DMS79 (cell line): ENCODE measurements around the gene STRIP2.
"Not testable (repeated sequence)": the region's sequence is repeated elsewhere in the genome, so short reads cannot be mapped to it uniquely, and the experiment has no call there.

Experiments
- DNase-seq: peaks from one replicate; lab custom pipeline; 2025; lab: John Stamatoyannopoulos, UW

Gene STRIP2

DNA sequence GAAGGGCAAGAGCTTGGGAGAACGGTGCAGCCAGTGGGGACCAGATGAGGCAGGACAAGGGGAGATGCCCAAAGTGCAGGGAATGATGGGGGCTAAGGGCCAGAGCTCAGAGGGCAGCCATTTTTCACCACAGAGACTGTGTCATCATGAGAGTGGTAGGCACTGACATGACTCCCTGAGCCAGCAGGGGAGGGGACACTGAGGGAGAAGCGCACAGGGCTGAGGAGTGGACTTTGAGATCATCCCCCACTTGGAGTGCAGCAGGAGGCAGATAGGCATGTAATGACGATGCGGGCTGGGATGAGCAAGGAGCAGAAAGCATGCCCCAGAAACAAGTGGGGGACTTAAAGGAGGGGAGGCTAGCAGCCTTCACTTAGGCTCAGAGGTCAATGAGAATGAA, 62.9 kb downstream of the STRIP2 start:
- no peak for DNase-seq

DNA sequence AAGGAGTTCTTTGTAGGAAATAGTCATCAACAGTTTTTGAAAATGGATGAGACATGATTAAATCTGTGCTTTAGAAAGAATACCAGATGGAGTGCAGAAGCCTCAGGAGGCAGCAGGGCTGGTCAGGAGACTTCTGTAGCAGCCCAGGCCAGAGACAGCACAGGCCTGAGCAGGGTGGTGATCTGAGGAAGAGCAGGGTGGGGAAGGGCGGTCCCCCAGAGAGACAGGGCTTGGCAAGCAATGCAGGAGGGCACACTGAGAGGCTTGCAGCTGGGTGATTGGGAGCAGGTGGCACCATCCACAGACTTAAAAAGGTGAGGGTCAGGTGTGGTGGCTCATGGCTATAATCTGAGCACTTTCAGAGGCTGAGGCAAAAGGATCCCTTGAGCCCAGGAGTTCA, 63.8 kb downstream of the STRIP2 start:
- DNase-seq, result no peak

DNA sequence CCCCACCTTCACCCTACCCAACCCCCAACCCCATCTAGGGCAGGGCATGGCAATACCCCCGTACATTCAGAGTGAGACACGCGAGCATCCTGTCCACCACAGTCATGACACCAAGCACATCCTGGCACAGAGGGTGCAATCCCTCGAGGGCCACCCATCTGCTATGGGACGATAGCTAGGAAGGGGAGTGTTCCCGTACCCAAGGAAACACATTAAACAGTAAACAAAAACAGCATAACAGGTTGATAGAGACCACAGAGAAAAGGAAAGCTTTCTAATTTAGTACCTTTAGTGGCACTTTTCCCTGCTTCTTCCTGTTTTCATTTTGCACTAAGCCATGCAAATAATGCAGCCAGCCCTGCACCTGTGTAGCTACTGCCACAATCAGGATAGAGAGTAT, 65.8 kb downstream of the STRIP2 start:
- DNase-seq, result no peak

DNA sequence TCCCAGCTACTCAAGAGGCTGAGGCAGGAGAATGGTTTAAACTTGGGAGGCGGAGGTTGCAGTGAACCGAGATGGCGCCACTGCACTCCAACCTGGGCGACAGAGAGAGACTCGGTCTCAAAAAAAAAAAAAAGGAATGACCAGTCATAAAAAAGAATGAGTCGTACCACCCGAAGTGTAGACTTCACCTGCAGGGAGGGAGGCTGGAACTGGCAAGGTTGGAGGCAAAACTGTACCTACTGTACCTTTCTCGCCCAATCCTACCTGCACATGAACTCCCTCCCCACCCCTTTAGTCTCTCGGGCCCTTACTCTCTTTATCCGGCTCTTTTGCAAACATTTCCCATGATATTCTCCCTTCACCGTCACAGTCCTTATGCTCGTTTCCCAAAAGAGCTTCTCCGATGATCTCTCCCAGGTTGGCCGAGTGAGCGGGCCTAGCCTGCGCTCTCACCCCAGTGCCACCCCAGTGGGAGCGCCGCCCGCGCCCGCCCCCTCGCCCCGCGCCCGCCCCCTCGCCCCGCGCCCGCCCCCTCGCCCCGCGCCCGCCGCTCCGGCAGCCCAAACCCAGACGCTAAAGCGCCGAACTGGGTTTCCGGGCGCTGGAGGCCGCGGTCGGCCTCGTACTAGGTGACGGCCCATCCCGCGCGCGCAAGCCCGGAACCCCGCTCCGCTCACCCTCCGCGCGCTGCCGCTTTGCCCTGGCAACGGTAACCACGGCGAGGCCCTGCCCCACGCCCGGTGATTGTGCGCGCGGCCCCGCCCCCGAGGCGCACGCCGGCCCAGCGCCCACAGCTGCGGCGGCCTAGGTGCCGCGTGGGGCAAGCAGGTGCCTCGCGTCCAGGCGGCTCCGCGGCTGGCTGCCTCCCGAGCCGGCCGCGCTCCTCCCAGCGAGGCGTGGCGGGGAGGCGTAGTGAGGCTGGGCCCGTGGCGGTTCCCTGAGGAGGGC, 67.8 kb downstream of the STRIP2 start, which contains the start of gene SMKR1:
TSS of gene SMKR1 (plus strand) at position 772 of the 948 bp plus-strand sequence. CDS start 294 bp downstream, outside the sequence.
- peak; percentile 43 for DNase-seq

DNA sequence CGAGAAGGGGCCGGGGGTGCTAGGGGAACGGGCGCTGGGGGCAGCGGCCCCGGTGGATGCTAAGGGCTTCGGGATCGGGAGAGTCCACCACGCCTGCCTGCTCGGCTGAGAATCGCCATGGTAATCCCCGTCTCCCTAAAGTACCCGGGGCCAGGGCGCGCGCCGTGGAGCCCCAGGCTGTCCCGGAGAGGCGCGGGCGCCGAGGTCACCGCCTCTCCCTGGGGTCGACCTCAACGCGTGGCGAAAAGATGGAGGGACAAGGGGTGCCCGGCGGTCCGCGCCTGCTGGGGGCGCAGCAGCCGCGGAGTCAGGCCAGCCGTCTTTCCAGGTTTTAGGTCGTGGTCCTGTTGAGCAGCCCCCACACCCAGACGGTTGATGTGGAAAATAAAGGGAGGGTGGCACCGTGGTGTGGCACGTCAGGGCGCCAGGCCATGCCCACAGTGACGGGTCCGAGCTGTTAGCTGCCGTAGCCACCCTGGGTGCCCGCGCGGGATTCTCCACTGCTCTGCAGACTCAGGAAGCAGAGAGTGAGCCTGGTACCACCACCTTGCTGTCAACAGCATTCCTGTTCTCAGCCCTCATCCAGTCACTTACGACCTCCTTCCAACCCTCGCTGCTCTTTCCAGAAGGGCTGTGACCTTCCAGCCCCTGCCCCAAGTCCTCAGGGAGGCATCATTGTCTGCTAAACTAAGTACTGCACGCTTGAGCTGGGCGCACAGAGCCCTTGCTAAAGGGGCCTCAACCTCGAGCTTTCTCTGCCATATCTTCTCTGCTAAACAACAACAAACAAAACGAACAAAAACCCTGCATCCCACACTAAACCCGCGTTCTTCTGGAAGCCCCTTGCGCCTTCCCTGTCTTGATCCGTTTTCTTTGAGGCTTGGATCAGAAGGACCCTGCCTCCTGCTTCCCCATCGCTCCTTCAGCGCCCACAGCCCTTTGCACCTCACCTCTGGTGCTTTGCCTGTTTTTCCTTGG, 68.8 kb downstream of the STRIP2 start:
- DNase-seq, result no peak

DNA sequence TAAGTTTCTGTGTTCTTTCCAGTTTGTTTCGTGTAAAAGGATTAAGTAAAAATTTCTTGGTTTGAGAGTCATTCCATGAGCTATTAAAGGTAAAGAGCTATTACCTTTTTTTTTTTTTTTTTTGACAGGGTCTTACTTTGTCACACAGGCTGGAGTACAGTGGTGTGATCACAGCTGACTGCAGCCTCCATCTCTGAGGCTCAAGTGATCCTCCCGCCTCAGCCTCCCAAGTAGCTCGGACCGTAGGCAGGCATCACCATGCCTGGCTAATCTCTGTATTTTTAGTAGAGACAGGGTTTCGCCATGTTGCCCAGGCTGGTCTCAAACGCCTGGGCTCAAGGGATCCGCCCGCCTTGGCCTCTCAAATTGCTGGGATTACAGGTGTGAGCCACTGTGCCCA, 69.5 kb downstream of the STRIP2 start:
- no peak for DNase-seq

DNA sequence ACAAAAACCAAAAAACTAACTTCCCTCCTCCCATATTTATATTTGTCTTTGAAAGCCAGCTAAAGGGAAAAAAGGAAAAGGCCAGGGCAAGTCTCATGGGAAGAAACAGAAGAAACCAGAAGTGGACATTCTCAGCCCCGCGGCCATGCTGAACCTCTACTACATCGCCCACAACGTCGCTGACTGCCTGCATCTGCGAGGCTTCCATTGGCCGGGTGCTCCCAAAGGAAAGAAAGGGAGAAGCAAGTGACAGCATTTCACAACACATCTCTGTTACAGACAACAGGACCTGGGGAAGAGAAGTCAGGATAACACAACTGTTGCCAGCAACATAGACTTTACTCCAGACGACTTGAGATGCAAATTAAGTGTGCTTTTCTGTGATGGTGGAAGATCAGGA, 78.0 kb downstream of the STRIP2 start:
- DNase-seq, result no peak

DNA sequence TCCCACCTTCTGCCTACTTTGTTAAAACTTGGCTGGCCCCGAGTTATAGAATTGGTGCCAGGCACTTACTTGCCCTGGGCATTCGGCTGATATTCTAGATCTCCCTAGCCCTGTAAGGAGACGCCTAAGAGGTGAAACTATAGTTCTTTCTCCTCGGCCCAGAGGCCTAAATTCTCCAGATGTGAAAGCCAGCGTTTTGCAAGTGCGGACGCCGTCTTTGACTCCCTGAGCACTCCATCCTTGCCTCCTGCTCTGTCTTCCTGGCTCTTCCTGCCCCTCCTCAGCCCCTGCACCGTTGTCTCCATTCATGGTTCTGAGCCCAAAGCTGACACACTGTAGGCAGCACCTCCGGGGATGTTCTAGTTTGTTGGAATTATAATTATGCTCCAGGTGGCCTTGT, 79.3 kb downstream of the STRIP2 start:
- no peak for DNase-seq

DNA sequence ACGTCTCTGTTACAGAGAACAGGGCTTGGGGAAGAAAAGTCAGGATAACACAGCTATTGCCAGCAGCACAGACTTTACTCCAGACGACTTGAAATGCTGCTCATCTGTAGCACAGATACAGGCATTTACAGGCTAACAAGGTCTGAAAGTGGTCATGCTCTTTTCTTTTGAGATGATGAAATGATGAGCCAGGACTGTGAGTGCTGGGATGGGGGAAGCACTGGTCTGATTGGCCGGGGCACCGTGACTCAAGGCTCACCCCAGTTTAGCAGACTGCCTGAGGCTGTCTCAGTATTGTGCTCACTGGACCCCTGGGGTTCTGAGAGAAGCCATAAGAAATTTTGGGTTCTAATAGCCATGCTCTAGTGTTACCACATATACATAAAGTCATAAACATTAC, 80.5 kb downstream of the STRIP2 start:
- DNase-seq, result peak; percentile 46

DNA sequence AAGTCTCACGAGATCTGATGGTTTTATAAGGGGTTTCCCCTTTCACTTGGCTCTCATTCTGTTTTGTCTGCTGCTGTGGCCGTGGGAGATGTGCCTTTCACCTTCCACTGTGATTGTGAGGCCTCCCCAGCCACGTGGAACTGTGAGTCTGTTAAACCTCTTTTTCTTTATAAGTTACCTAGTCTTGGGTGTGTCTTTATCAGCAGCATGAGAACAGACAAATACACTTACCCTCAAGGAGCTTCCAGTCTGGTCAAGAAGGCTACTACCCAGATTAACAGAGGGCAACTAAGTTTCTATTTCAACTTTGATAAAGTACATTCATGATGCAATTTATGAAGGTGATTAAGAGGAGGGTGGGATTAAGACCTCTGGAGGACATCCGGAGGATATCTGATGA, 81.1 kb downstream of the STRIP2 start:
- no peak for DNase-seq

DNA sequence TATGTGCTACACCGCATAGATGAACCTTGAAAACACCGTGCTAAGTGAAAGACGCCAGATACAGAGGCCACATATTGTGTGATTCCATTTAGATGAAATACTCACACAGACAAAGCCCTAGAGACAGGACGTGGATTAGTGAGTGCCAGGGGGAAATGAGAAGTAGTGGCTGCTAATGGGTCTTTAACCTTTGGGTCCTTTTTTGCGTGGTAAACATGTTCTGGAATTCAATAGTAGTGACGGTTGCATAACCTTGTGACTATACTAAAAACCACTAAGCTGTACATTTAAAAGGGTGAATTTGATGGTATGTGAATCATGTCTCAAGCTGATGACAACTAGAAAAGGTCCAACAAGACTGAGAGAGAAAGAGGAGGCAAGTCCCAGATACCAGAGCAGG, 83.7 kb downstream of the STRIP2 start:
- no peak for DNase-seq

DNA sequence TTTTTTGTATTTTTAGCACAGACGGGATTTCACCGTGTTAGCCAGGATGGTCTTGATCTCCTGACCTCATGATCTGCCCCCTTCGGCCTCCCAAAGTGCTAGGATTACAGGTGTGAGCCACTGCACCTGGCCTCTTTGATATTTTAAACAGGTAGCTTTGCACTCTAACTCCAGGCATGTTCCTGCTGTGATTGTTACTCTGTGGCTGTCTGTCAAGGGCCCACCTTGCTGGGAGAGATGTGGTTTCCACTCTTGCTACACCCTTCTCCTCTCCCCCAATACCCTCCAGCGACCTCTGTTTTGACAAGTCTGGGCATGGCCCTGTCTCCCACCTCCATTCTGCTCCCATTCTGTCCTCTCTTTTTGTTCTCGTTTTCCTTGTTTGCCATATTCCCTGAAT, 85.2 kb downstream of the STRIP2 start:
- DNase-seq, result no peak

DNA sequence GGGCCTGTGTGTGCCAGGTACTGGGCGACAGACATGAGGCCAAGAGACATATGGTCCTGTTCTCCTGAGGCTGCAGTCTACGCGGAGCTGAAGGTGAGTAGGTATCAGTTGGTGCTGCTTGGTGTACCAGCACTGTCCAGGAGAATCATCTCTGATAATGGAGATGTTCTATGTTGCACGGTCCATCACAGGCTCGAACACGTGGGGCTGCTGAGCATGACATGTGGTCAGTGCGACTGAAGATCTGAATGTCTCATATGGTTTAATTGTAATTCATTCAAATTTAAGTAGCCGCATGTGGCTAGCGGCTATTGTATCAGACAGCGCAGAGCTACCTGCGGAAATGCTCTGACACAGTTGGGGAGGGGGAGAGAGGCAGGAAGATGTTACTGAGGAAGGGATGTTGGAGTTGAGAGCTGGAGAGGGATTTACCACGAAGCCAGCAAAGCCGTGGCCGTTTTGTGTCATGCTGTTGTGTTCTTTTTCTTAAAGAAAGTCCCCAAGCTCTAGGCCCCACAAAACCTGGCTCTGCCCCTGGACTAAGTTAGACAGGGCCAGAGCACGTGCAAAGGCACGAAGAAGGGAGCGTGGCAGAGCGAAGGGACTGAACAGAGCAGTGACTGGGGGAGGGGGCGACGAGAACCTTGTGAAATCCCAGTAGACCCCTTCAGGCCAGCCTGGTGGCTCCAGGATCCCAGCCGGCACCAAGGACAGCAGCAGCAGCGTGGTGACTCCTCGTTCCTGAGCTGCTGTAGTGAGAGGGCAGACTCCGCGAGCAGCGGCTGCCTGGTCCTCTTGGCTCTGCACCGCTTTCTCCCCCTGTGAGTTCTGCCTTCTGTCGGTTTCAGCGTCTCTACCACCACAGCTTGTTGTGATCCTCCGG, 88.1 kb downstream of the STRIP2 start:
- DNase-seq, result no peak

DNA sequence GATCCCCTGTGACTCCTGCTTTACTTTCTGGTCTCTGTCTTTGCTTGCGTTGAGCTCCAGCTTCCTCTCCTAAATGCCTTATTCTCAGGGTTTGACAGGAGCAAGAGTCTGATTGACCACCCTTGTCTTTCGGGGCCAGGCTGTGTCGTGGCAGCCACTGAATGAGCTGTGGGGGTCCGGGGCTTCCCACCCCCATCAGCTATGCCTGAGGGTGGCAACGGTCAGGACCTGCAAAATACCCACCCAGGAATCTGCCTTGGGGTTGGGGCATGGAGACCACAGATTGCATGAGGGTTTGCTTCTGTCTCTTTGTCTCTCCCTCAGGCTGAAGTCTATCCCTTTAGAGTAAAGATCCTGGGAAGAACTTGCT, 88.7 kb downstream of the STRIP2 start:
- no peak for DNase-seq

DNA sequence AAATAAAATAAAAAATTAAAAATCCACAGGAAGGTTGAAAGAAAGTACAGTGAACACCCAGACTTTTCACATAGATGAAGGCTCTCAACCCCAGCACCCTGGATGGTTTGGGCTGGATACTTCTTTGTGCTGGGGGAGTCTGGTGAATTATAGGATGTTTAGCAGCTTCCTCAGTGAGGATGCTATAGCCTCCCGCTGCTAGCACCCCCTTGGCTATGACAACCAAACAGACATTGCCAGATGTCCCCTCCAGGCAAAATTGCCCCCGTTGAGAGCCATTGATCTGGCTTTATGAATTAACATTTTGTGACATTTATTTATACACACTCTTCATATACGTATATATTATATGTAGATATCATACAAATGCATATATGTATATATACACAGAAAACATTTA, 89.7 kb downstream of the STRIP2 start:
- no peak for DNase-seq

DNA sequence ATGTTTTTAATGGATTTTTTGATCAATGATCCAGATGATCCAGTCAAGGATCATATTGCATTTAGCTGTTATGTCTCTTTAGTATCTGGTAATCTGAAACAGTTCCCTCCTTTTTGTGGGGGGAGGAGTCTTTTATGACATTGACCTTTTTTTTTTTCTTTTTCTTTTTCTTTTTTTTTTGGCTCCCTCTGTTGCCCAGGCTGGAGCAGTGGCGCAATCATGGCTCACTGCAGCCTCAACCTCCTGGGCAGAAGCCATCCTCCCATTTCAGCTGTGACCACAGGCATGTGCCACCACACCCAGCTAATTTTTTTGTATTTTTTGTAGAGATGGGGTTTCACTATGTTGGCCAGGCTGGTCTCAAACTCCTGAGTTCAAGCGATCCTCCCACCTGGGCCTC, 90.2 kb downstream of the STRIP2 start:
- not testable (repeated sequence) for DNase-seq

DNA sequence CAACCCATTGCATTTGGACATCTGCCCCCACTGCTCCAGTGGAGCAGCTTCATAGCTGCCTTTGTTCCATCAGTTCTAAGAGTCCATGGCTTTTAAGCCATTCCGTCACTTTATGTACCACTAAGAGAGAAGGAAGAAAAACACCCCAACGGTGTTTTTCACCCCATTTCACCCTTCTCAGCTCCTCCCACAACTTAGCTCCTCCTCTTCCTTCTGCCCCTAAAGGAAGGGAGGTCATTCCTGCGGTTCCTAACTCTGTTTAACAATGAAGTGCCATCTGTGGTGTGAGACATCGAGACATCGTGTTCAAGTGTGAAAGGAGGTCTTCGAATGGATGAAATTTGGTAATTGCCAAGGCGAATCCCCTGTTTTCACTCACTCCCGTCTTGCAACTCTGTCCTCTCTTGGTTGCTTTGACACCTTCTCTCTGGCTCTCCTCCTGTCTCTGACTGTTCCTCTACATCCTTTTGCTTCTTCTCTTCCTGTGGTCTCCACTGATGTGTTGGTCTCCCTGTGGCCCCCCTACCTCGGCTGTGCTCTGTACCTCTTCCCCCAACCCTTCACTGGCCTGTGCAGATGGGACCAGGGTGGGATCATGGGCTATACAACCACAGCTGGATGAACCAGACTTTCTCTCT, 91.1 kb downstream of the STRIP2 start:
- no peak for DNase-seq

DNA sequence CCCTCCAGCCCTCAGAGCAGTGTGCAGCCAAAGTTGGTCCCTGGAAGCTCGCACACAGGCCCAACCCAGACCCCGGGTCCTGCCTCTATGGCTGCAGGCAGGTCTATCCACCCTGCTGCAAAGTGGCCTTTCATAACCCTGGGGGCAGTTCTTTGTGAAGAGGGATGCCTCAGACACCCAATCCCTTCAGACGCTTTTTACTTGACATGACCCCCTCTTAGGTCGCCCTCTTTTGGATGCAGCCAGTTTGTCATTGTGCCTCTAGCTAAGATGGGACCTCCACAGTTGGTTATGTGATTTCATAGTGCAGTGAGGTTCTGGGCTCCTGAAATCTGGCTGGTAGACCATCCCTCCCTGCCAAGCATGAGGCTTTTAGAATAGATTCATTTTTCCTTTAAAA, 95.4 kb downstream of the STRIP2 start:
- no peak for DNase-seq

DNA sequence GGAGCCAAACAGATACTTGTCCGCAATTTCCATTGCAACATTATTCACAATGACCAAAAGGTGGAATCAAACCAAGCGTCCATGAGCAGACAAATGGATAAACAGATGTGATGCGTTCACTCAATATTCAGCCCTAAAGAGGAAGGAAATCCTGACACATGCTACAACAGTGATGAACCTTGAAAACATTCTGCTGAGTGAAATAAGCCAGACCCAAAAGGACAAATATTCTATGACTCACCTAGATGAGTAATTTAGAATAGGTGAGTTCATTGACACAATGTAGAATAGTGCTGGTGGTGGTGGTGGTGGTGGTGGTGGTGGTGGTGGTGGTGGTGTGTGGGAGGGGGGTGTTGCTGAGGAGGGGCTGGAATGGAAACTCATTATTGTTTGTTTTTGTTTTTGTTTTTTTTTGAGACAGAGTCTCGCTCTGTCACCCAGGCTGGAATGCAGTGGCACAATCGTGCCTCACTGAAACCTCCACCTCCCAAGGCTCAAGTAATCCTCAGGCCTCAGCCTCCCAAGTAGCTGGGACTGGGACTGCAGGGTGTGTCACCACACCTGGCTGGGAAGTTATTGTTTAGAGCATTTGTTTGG, 96.7 kb downstream of the STRIP2 start:
- DNase-seq, result no peak

DNA sequence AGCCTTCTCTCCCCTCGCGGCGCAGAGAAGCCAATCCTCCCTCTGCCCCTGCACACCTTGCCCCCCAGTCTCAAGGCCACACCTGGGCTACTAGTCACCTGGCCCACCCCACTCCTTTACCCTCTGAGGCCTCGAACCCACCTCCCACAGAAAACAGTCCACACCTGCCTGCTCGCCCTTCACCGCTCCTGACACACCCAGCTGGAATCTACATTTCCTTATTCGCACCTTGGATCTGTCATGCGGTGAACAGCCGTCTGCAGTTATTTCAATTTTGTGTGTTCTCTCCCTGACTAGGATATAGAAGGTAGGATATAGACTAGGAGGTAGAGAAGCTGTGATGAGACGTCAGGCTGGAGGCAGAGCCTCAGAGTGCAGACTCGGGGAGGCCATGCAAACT, 97.5 kb downstream of the STRIP2 start:
- DNase-seq, result no peak

DNA sequence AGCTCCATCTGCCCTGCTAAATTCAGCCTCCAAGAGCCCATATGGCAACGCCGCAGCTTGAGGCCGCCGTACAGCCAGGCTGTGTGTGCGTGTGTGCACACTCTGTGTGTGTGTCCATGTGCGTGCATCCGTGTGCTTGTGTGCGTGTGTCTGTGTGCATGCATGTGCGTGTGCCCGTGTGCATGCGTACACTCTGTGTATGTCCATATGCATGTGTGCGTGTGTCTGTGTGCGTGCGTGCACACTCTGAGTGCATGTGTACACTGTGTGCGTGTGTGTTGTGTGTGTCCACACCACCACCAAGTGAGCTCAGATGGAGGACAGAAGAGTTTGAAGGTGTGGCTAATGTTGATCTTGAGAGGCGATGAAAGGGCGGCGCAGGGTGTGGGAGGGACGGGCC, 98.1 kb downstream of the STRIP2 start:
- DNase-seq, result no peak
